Pancreas (tissue), 10 donors: ENCODE results near the gene S1PR1. TPM values are rescaled to one million over a fixed set of nuclear protein-coding genes. Genes with fewer than 3 reads are reported as not detected.

ENCODE experiments used
- ATAC-seq, 4 donors: fragments of 200-7000 bp; cut with Tn5 transposase; one replicate each; pipeline versions ENCODE4 v1.8.0 to v1.9.1; 2020; ENCODE audit warnings: mild to moderate bottlenecking in 4 of 4, moderate library complexity in 4 of 4
- DNase-seq, 6 donors: peaks; one replicate each; pipeline ENCODE4 v3.0.0-alpha.2; 2020
- FAIRE-seq: peaks from 2 replicates; lab custom pipeline; 2012; peaks lifted over from hg19 to GRCh38; lab: Jason Lieb, UNC
- H3K27ac ChIP-seq, 4 donors: fragments of 200-600 bp; sonication (generic); 1 replicate in 3 of 4; 2 replicates in 1 of 4; pipeline versions ENCODE4 v1.5.0 to v1.8.0; 2020
- H3K27me3 ChIP-seq, 4 donors: fragments of 200-600 bp; one replicate each; pipeline ENCODE4 v1.8.0; 2021
- H3K36me3 ChIP-seq, 3 donors: fragments of 200-600 bp; sonication (generic) in 1 of 3; one replicate each; pipeline versions ENCODE4 v1.5.0 to v1.8.0; 2020 to 2021
- H3K4me1 ChIP-seq, 3 donors: fragments of 200-600 bp; one replicate each; pipeline ENCODE4 v1.8.0; 2021
- H3K4me3 ChIP-seq, 4 donors: fragments of 200-600 bp; sonication (generic) in 2 of 4; one replicate each; pipeline versions ENCODE4 v1.5.0 to v1.8.0; 2020 to 2021
- H3K9me3 ChIP-seq, 4 donors: fragments of 200-600 bp; one replicate each; pipeline ENCODE4 v1.8.0; 2021
- CTCF ChIP-seq, 4 donors: fragments of 200-600 bp; sonication (generic) in 3 of 4; IDR thresholded peaks; one replicate each; pipeline versions ENCODE4 v1.5.0 to v1.8.0; 2021; ENCODE audit warnings: antibody characterized with exemption in 4 of 4
- WGBS, 2 donors: extraction: QIAGEN DNeasy Blood & Tissue Kit; methylation state at CpG; one replicate each; pipeline ENCODE4 v1.1.7; 2013; 5-methylcytosine and 5-hydroxymethylcytosine counted together
- intact Hi-C, 3 donors: fragments of 100-400 bp; cut with DNase I; formaldehyde crosslinking; loops; one replicate each; pipeline versions ENCODE4 v1.11.1 to v1.14.2; 2022
- polyA plus RNA-seq, 2 donors: library from polyadenylated mRNA; stranded (reverse); fragments of 200-250 nt; gene quantifications; one replicate each; pipeline ENCODE4 v1.2.3, GENCODE V29; 2013
- total RNA-seq, 6 donors: library from RNA; stranded (reverse); fragmentation: NEBNext Ultra II Directional in 4 of 6; extraction: Animal tissue kit (Norgen Biotek cat#: 25700) in 4 of 6; gene quantifications; one replicate each; pipeline versions ENCODE4 v1.2.1 to v1.2.4, GENCODE V29; 2021 to 2023
- donor health status: healthy with polysubstance abuse.
- donor health status: DM: no; HTN: no; CAD: no; lungs with moderate emphysema.
- donor health status: DM: no; HTN: no; CAD: no.
- donor health status: control.
- donor health status: control.
- donor health status: Bipolar disorder and iron deficiency.
- donor health status: DM: yes; HTN: yes; CAD: no.
- donor health status: DM: no; HTN: no; CAD: no.
- donor health status: DM: no; HTN: no; CAD: no.
- donor health status: DM: yes; HTN: yes; CAD: no.

Gene S1PR1
- total and polyA plus RNA-seq, 8 donors = 2.3 to 10.1 (median 5.7) TPM

- TF ChIP-seq CTCF (IDR thresholded peaks at IDR 0.05) = no peak
- Histone ChIP-seq H3K27ac (no peak overlapping the region), H3K27me3 (no peaks in the 10 kb centered on the region), H3K4me3 (no peak overlapping the region), H3K36me3 (no peaks in the 10 kb centered on the region), H3K9me3 (no peaks in the 10 kb centered on the region), H3K4me1 (no peaks in the 10 kb centered on the region)
- ATAC-seq (peak in 2 of 4 donors; percentile 40 to 62), FAIRE-seq (no peak), DNase-seq (peak in 1 of 6 donors; percentile 19)
- WGBS, 2 donors = 54 to 57% methylated on average over 11 of the region's 11 CpGs
- intact Hi-C loops = no loop called here
Measured at GRCh38 chr1:101219924-101220870, 16.6 kb upstream of the S1PR1 start.

GRCh38 chr1:101220906-101221305 lies 15.9 kb upstream of the S1PR1 start:
- FAIRE-seq = no peak
- no peaks in the 10 kb centered on the region for H3K9me3 ChIP-seq
- no peaks in the 10 kb centered on the region for H3K27me3 ChIP-seq
- TF ChIP-seq CTCF (IDR thresholded peaks at IDR 0.05) = no peak
- 81 to 86% methylated on average over 4 of the region's 4 CpGs for WGBS, 2 donors
- H3K4me3 ChIP-seq = no peak overlapping the region
- H3K27ac ChIP-seq = no peak overlapping the region
- DNase-seq = no peak
- no peaks in the 10 kb centered on the region for H3K36me3 ChIP-seq
- intact Hi-C loops = no loop called here
- no peaks in the 10 kb centered on the region for H3K4me1 ChIP-seq
- ATAC-seq = no peak

GRCh38 chr1:101221945-101222429 lies 14.8 kb upstream of the S1PR1 start:
- H3K27me3 ChIP-seq = peaks cover 0 to 3% (median 0%) of the 10 kb centered on the region in 4 donors
- 77 to 92% methylated on average over 1 of the region's 1 CpG for WGBS, 2 donors
- H3K27ac ChIP-seq = no peak overlapping the region
- DNase-seq (no peak), ATAC-seq (no peak), FAIRE-seq (no peak)
- no peak for TF ChIP-seq CTCF (IDR thresholded peaks at IDR 0.05)
- H3K36me3 ChIP-seq = no peaks in the 10 kb centered on the region
- intact Hi-C loops = no loop called here
- H3K4me3 ChIP-seq = no peak overlapping the region
- no peaks in the 10 kb centered on the region for H3K9me3 ChIP-seq
- H3K4me1 ChIP-seq = no peaks in the 10 kb centered on the region

GRCh38 chr1:101227837-101228236 lies 9.0 kb upstream of the S1PR1 start:
- ATAC-seq (no peak), FAIRE-seq (no peak), DNase-seq (no peak)
- Histone ChIP-seq H3K36me3 (no peaks in the 10 kb centered on the region), H3K4me1 (no peaks in the 10 kb centered on the region), H3K4me3 (no peak overlapping the region), H3K27ac (no peak overlapping the region), H3K9me3 (no peaks in the 10 kb centered on the region), H3K27me3 (peaks cover 0 to 6% (median 0%) of the 10 kb centered on the region in 4 donors)
- 54 to 66% methylated on average over 2 of the region's 2 CpGs for WGBS, 2 donors
- intact Hi-C loops = no loop called here
- no peak for TF ChIP-seq CTCF (IDR thresholded peaks at IDR 0.05)
